ENCODE measurements around the gene CSNK1A1.

The CSNK1A1 gene

DNA sequence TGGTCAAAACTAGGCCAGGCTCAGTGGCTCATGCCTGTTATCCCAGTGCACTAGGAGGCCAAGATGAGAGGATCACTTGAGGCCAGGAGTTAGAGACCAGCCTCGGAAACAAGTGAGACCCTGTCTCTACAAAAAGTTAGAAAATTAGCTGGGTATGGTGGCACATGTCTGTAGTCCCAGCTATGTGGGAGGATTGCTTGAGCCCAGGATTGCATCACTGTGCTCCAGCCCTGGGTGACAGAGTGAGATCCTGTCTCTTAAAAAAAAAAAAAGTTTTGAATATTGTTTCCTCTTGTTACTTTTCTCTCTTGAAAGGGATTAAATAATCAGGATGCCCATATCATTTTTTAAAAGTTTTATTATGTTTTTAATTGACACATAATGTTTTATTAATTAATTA, 37.7 kb upstream of the CSNK1A1 start:
- Histone ChIP-seq H3K36me3 (ENCODE audit: control insufficient read depth in 1 of 2, insufficient read depth in 2 of 2, low read length in 2 of 2) (no peaks in the 10 kb centered on the region), H3K4me3 (ENCODE audit: low read depth in 1 of 2, low read length in 2 of 2) (no peak overlapping the region), H3K4me1 (ENCODE audit: control insufficient read depth in 1 of 2, insufficient read depth in 2 of 2, low read length in 2 of 2) (peaks cover 11% of the 10 kb centered on the region in 2 donors), H3K27me3 (ENCODE audit: control insufficient read depth in 1 of 2, insufficient read depth in 2 of 2, low read length in 2 of 2) (no peaks in the 10 kb centered on the region), H3K9me3 (ENCODE audit: control insufficient read depth in 1 of 2, low read length in 2 of 2) (no peaks in the 10 kb centered on the region), H3K9ac (ENCODE audit: low read depth in 1 of 2, low read length in 2 of 2) (no peak overlapping the region), H3K27ac (ENCODE audit: low read depth, low read length) (no peak overlapping the region)

DNA sequence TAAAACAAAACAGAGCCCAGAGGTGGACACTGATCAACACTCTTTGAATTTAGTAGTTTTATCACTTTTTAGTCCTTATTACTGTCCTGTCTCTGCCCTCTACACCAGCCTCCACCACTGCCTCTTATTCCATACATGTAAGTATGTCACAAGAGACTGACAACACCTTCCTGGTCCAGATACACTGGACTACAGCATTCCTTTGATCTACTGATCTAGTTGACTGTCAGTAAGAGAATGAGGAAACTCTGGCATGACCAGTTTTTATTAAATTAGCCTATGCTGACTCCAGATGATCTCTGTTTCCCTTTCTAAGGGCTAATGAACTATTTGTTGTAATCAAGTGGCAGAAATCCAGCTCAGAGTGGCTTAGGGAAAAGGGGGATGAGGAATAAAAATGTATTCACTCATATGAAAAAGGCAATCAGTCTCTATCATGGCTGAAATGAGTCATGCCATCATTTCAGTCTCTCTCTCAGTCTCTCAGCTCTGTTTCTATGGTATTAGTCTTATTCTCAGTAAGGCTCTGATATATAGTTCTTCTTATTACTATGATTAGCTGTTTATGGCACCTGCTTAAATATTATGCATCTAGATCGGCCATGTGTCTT, 35.6 kb upstream of the CSNK1A1 start:
- no peaks in the 10 kb centered on the region for H3K36me3 ChIP-seq (ENCODE audit: control insufficient read depth in 1 of 2, insufficient read depth in 2 of 2, low read length in 2 of 2)
- peaks cover 19 to 29% of the 10 kb centered on the region in 2 donors for H3K4me1 ChIP-seq (ENCODE audit: control insufficient read depth in 1 of 2, insufficient read depth in 2 of 2, low read length in 2 of 2)
- no peak overlapping the region for H3K9ac ChIP-seq (ENCODE audit: low read depth in 1 of 2, low read length in 2 of 2)
- H3K4me3 ChIP-seq (ENCODE audit: low read depth in 1 of 2, low read length in 2 of 2) = no peak overlapping the region
- H3K27ac ChIP-seq (ENCODE audit: low read depth, low read length) = no peak overlapping the region
- no peaks in the 10 kb centered on the region for H3K9me3 ChIP-seq (ENCODE audit: control insufficient read depth in 1 of 2, low read length in 2 of 2)
- no peaks in the 10 kb centered on the region for H3K27me3 ChIP-seq (ENCODE audit: control insufficient read depth in 1 of 2, insufficient read depth in 2 of 2, low read length in 2 of 2)

DNA sequence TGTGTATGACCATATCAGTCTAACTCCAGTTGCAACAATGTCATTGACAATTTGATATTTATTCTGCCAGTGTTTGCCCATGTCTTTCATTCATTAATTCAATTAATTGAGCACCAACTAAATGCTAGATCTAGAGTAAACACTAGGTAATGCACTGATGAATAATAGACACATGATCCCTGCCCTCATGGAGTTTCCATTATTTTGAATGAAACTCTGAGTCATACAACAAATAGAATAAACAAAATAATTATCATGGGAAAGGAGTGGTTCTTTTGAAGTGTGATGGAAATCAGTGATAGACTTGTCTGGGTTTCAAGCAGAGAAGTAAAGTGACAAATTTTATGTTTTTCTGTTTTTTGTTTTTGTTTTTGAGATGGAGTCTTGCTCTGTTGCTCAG, 34.7 kb upstream of the CSNK1A1 start:
- no peak overlapping the region for H3K27ac ChIP-seq (ENCODE audit: low read depth, low read length)

DNA sequence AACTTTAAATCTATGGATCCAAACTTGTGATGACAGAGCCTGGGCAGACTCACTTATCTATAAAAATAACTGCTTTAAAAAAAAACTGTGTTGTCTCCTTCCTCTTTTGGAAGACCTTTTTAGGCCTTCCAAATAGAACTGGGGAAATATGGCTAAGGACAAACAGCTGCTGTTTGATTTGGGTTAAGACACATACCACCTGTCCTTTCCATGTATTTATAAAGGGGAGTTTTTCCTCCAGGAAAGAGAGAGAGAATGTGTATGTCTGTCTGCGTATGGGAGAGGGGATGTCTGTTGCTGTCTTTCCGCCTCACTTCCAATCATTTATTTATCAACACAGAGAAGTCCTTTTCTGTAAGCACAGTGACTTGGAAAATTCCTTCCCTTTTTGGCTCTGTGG, 32.9 kb upstream of the CSNK1A1 start:
- Histone ChIP-seq H3K36me3 (ENCODE audit: control insufficient read depth in 1 of 2, insufficient read depth in 2 of 2, low read length in 2 of 2) (no peaks in the 10 kb centered on the region), H3K4me3 (ENCODE audit: low read depth in 1 of 2, low read length in 2 of 2) (no peak overlapping the region), H3K27ac (ENCODE audit: low read depth, low read length) (no peak overlapping the region), H3K4me1 (ENCODE audit: control insufficient read depth in 1 of 2, insufficient read depth in 2 of 2, low read length in 2 of 2) (peaks cover 26 to 39% of the 10 kb centered on the region in 2 donors), H3K9ac (ENCODE audit: low read depth in 1 of 2, low read length in 2 of 2) (no peak overlapping the region), H3K27me3 (ENCODE audit: control insufficient read depth in 1 of 2, insufficient read depth in 2 of 2, low read length in 2 of 2) (no peaks in the 10 kb centered on the region), H3K9me3 (ENCODE audit: control insufficient read depth in 1 of 2, low read length in 2 of 2) (no peaks in the 10 kb centered on the region)

More for the DNA sequence above, 34.7 kb upstream of the CSNK1A1 start:
- Histone ChIP-seq H3K9ac (ENCODE audit: low read depth in 1 of 2, low read length in 2 of 2) (no peak overlapping the region), H3K4me1 (ENCODE audit: control insufficient read depth in 1 of 2, insufficient read depth in 2 of 2, low read length in 2 of 2) (peaks cover 20 to 32% of the 10 kb centered on the region in 2 donors), H3K27me3 (ENCODE audit: control insufficient read depth in 1 of 2, insufficient read depth in 2 of 2, low read length in 2 of 2) (no peaks in the 10 kb centered on the region), H3K4me3 (ENCODE audit: low read depth in 1 of 2, low read length in 2 of 2) (no peak overlapping the region), H3K36me3 (ENCODE audit: control insufficient read depth in 1 of 2, insufficient read depth in 2 of 2, low read length in 2 of 2) (no peaks in the 10 kb centered on the region), H3K9me3 (ENCODE audit: control insufficient read depth in 1 of 2, low read length in 2 of 2) (no peaks in the 10 kb centered on the region)

DNA sequence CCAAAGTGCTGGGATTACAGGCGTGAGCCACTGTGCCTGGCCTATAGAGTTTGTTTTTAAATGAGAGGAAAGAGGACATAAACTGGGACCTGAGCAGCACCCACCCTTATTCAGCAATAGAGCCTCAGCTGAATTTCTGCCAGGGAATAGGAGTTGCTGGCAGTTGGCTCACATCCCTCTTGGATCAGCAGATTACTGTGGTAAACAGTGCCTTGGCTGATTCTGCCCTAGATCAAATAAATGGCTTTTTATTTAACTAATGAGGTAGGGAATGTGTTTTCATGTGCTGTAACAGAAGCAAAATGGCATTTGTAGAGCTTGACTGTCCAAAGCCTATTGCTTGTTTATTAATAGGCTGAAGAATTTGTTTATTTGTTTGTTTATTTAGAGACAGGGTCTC, 32.2 kb upstream of the CSNK1A1 start:
- H3K9ac ChIP-seq (ENCODE audit: low read depth in 1 of 2, low read length in 2 of 2) = peak overlapping the region in 1 of 2 donors; percentile 18
- H3K4me3 ChIP-seq (ENCODE audit: low read depth in 1 of 2, low read length in 2 of 2) = peak overlapping the region in 1 of 2 donors; percentile 21
- no peaks in the 10 kb centered on the region for H3K27me3 ChIP-seq (ENCODE audit: control insufficient read depth in 1 of 2, insufficient read depth in 2 of 2, low read length in 2 of 2)

DNA sequence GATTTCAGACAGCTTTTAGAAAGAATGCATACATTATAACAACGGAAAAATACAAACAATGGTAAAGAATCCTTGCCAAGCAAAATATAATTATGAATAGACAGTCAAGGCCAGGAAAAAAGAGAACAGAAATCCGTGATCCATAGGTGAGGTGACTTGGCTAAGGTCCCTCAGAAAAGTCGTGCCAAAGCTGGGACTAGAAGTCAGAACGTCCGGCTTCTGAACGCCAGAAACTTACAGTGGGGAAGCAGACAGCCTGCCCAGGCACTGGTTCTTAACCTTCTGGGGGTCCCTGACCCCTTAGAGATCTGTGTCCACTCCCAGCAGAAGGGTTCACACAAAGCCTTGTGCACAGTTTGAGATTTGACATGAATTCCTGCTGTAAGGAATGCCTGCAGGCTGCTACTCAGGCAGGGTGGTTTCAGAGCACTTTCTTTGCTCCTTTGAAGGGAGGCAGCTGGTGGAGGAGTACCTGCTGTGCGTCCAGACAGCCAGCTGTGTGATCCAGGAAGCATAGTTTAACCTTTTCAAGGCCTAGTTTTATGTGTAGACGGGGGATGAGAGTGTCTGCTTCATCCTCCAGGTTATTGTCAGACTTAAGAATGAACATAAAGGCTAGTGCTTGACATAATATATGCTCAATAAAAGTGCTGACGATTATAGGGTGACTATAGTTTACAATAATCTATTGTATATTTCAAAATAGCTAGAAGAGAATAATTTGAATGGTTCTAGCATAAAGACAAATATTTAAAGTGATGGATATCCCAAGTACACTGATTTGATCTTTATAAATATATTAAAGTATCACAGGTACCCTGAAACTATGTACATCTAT, 30.9 kb upstream of the CSNK1A1 start:
- Histone ChIP-seq H3K27ac (ENCODE audit: low read depth, low read length) (peak overlapping the region; percentile 79), H3K36me3 (ENCODE audit: control insufficient read depth in 1 of 2, insufficient read depth in 2 of 2, low read length in 2 of 2) (no peaks in the 10 kb centered on the region), H3K27me3 (ENCODE audit: control insufficient read depth in 1 of 2, insufficient read depth in 2 of 2, low read length in 2 of 2) (no peaks in the 10 kb centered on the region), H3K4me3 (ENCODE audit: low read depth in 1 of 2, low read length in 2 of 2) (peak overlapping the region; percentile 78 to 85), H3K9ac (ENCODE audit: low read depth in 1 of 2, low read length in 2 of 2) (peak overlapping the region; percentile 76 to 95), H3K9me3 (ENCODE audit: control insufficient read depth in 1 of 2, low read length in 2 of 2) (no peaks in the 10 kb centered on the region), H3K4me1 (ENCODE audit: control insufficient read depth in 1 of 2, insufficient read depth in 2 of 2, low read length in 2 of 2) (peaks cover 26 to 34% of the 10 kb centered on the region in 2 donors)

More for the DNA sequence above, 32.2 kb upstream of the CSNK1A1 start:
- H3K27ac ChIP-seq (ENCODE audit: low read depth, low read length) = no peak overlapping the region
- H3K4me1 ChIP-seq (ENCODE audit: control insufficient read depth in 1 of 2, insufficient read depth in 2 of 2, low read length in 2 of 2) = peaks cover 26 to 39% of the 10 kb centered on the region in 2 donors
- H3K9me3 ChIP-seq (ENCODE audit: control insufficient read depth in 1 of 2, low read length in 2 of 2) = no peaks in the 10 kb centered on the region
- no peaks in the 10 kb centered on the region for H3K36me3 ChIP-seq (ENCODE audit: control insufficient read depth in 1 of 2, insufficient read depth in 2 of 2, low read length in 2 of 2)

GRCh38 chr5:149581192-149581861, 30.1 kb upstream of the CSNK1A1 start, which contains the start of gene ARHGEF37:
ARHGEF37 (plus strand) TSS chr5:149581498; CDS start chr5:149597770, 16,272 bp downstream.
- Histone ChIP-seq H3K27ac (ENCODE audit: low read depth, low read length) (peak within 1 kb of the TSS; percentile 79), H3K9me3 (ENCODE audit: control insufficient read depth in 1 of 2, low read length in 2 of 2) (no peaks in the 10 kb centered on the region), H3K4me3 (ENCODE audit: low read depth in 1 of 2, low read length in 2 of 2) (peak within 1 kb of the TSS; percentile 78 to 85), H3K4me1 (ENCODE audit: control insufficient read depth in 1 of 2, insufficient read depth in 2 of 2, low read length in 2 of 2) (peaks cover 18 to 27% of the 10 kb centered on the region in 2 donors), H3K9ac (ENCODE audit: low read depth in 1 of 2, low read length in 2 of 2) (peak within 1 kb of the TSS; percentile 76 to 95), H3K36me3 (ENCODE audit: control insufficient read depth in 1 of 2, insufficient read depth in 2 of 2, low read length in 2 of 2) (no peaks in the 10 kb centered on the region), H3K27me3 (ENCODE audit: control insufficient read depth in 1 of 2, insufficient read depth in 2 of 2, low read length in 2 of 2) (no peaks in the 10 kb centered on the region)

DNA sequence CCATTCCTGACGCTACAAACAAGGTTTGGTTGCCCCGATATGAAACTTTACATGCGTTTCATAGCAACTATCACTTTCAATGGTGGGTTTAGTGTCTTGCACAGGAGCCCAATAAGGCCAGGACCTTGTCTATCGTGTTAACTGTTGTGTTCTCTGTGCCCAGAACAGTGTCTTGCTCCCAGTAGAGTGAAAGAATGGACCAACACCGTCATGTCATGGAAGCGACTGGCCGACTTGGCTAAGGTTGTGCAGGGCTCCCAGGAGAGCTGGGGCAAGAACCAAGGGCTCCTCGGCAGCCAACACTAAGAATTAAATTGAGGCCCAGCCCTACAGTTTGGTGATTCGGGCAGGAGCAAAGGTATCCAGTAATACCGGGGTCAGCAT, 29.6 kb upstream of the CSNK1A1 start:
- no peaks in the 10 kb centered on the region for H3K36me3 ChIP-seq (ENCODE audit: control insufficient read depth in 1 of 2, insufficient read depth in 2 of 2, low read length in 2 of 2)
- peak overlapping the region; percentile 78 to 85 for H3K4me3 ChIP-seq (ENCODE audit: low read depth in 1 of 2, low read length in 2 of 2)
- no peaks in the 10 kb centered on the region for H3K9me3 ChIP-seq (ENCODE audit: control insufficient read depth in 1 of 2, low read length in 2 of 2)
- H3K27me3 ChIP-seq (ENCODE audit: control insufficient read depth in 1 of 2, insufficient read depth in 2 of 2, low read length in 2 of 2) = no peaks in the 10 kb centered on the region
- H3K9ac ChIP-seq (ENCODE audit: low read depth in 1 of 2, low read length in 2 of 2) = peak overlapping the region; percentile 76 to 95
- peak overlapping the region; percentile 79 for H3K27ac ChIP-seq (ENCODE audit: low read depth, low read length)
- H3K4me1 ChIP-seq (ENCODE audit: control insufficient read depth in 1 of 2, insufficient read depth in 2 of 2, low read length in 2 of 2) = peaks cover 14 to 27% of the 10 kb centered on the region in 2 donors

GRCh38 chr5:149578896-149579295, 27.7 kb upstream of the CSNK1A1 start:
- peaks cover 18 to 27% of the 10 kb centered on the region in 2 donors for H3K4me1 ChIP-seq (ENCODE audit: control insufficient read depth in 1 of 2, insufficient read depth in 2 of 2, low read length in 2 of 2)
- no peak overlapping the region for H3K27ac ChIP-seq (ENCODE audit: low read depth, low read length)
- no peak overlapping the region for H3K4me3 ChIP-seq (ENCODE audit: low read depth in 1 of 2, low read length in 2 of 2)
- H3K27me3 ChIP-seq (ENCODE audit: control insufficient read depth in 1 of 2, insufficient read depth in 2 of 2, low read length in 2 of 2) = no peaks in the 10 kb centered on the region
- no peaks in the 10 kb centered on the region for H3K9me3 ChIP-seq (ENCODE audit: control insufficient read depth in 1 of 2, low read length in 2 of 2)
- no peak overlapping the region for H3K9ac ChIP-seq (ENCODE audit: low read depth in 1 of 2, low read length in 2 of 2)
- H3K36me3 ChIP-seq (ENCODE audit: control insufficient read depth in 1 of 2, insufficient read depth in 2 of 2, low read length in 2 of 2) = no peaks in the 10 kb centered on the region

- H3K9ac ChIP-seq (ENCODE audit: low read depth in 1 of 2, low read length in 2 of 2) = no peak overlapping the region
These were observed 24.8 kb upstream of the CSNK1A1 start for GRCh38 chr5:149576021-149576420.

More at GRCh38 chr5:149576021-149576420, 24.8 kb upstream of the CSNK1A1 start:
- H3K4me3 ChIP-seq (ENCODE audit: low read depth in 1 of 2, low read length in 2 of 2) = no peak overlapping the region
- no peak overlapping the region for H3K27ac ChIP-seq (ENCODE audit: low read depth, low read length)
- no peaks in the 10 kb centered on the region for H3K27me3 ChIP-seq (ENCODE audit: control insufficient read depth in 1 of 2, insufficient read depth in 2 of 2, low read length in 2 of 2)
- no peaks in the 10 kb centered on the region for H3K9me3 ChIP-seq (ENCODE audit: control insufficient read depth in 1 of 2, low read length in 2 of 2)
- H3K4me1 ChIP-seq (ENCODE audit: control insufficient read depth in 1 of 2, insufficient read depth in 2 of 2, low read length in 2 of 2) = peaks cover 6 to 11% of the 10 kb centered on the region in 2 donors
- H3K36me3 ChIP-seq (ENCODE audit: control insufficient read depth in 1 of 2, insufficient read depth in 2 of 2, low read length in 2 of 2) = no peaks in the 10 kb centered on the region

Data from duodenal mucosa (tissue), 2 donors.